Gastroesophageal sphincter (tissue), 4 donors: Measurements from ENCODE around the gene LRRC34. TPM values are rescaled to one million over a fixed set of nuclear protein-coding genes. Genes with fewer than 3 reads are reported as not detected.

Source experiments
- ATAC-seq: fragments of 150-250 bp; one replicate; pipeline ENCODE4 v1.9.1; 2016; ENCODE audit warnings: mild to moderate bottlenecking, moderate library complexity
- H3K27ac ChIP-seq, 4 donors: fragments of 200-600 bp; sonication (generic) in 3 of 4; 1 replicate in 3 of 4; 2 replicates in 1 of 4; pipeline ENCODE4 v1.5.1; 2016 to 2019
- H3K27me3 ChIP-seq: fragments of 200-600 bp; sonication (generic); one replicate; pipeline ENCODE4 v1.5.1; 2019
- H3K36me3 ChIP-seq, 2 donors: fragments of 200-600 bp; sonication (generic); one replicate each; pipeline ENCODE4 v1.5.1; 2019; ENCODE audit warnings: control low read depth in 1 of 2
- H3K4me1 ChIP-seq, 3 donors: fragments of 200-600 bp; sonication (generic); 1 replicate in 2 of 3; 2 replicates in 1 of 3; pipeline ENCODE4 v1.5.1; 2016 to 2019; ENCODE audit warnings: control low read depth in 2 of 3
- H3K4me3 ChIP-seq, 2 donors: fragments of 200-600 bp; sonication (generic); one replicate each; pipeline ENCODE4 v1.5.1; 2019; ENCODE audit warnings: mild to moderate bottlenecking in 1 of 2, moderate library complexity in 1 of 2
- H3K9me3 ChIP-seq, 3 donors: fragments of 200-600 bp; sonication (generic); one replicate each; pipeline ENCODE4 v1.5.1; 2017 to 2019; ENCODE audit warnings: control low read depth in 2 of 3
- CTCF ChIP-seq, 4 experiments: fragments of 200-600 bp in 2 of 4; fragments of 450-650 bp in 2 of 4; sonication (generic) in 1 of 4; IDR thresholded peaks; one replicate each; pipeline ENCODE4 v1.5.1; 2017 to 2019; ENCODE audit warnings: antibody characterized with exemption in 4 of 4, mild to moderate bottlenecking in 2 of 4, moderate library complexity in 2 of 4
- EP300 ChIP-seq: sonication (generic); formaldehyde crosslinking; IDR thresholded peaks from one replicate; pipeline ENCODE4 v1.6.1; 2017; ENCODE audit warnings: antibody characterized with exemption, mild to moderate bottlenecking
- POLR2A ChIP-seq, 2 donors: fragments of 450-650 bp; IDR thresholded peaks; one replicate each; pipeline ENCODE4 v1.6.1; 2017; ENCODE audit warnings: antibody characterized with exemption in 2 of 2, mild to moderate bottlenecking in 2 of 2, moderate library complexity in 1 of 2
- POLR2AphosphoS5 ChIP-seq: sonication (generic); formaldehyde crosslinking; IDR thresholded peaks from one replicate; pipeline ENCODE4 v1.6.1; 2017; ENCODE audit warnings: antibody characterized with exemption
- whole genome bisulfite sequencing, 2 donors: methylation state at CpG; one replicate each; pipeline ENCODE4 v1.1.5; 2018; ENCODE audit warnings: low coverage in 1 of 2; 5-methylcytosine and 5-hydroxymethylcytosine counted together
- total RNA-seq, 4 donors: library from RNA; depleted of rRNA; stranded (reverse); fragments of >200 nt; gene quantifications; one replicate each; pipeline ENCODE4 v1.1.0, GENCODE V29; 2016

The LRRC34 gene
- total RNA-seq, 4 donors from 2014 or later: 3.1 to 7.9 (median 5.9) TPM

- Histone ChIP-seq H3K4me1 (peaks cover 0 to 45% (median 11%) of the 10 kb centered on the region in 3 donors), H3K36me3 (peaks cover 0 to under 1% of the 10 kb centered on the region in 2 donors), H3K9me3 (no peaks in the 10 kb centered on the region), H3K27ac (no peak overlapping the region), H3K27me3 (no peaks in the 10 kb centered on the region), H3K4me3 (no peak overlapping the region)
- WGBS, 2 donors: 20 to 25% methylated on average over 2 of the region's 2 CpGs
- no peak for ATAC-seq
- no peak for TF ChIP-seq POLR2AphosphoS5
- TF ChIP-seq CTCF (IDR thresholded peaks at IDR 0.05): no peak
- no peak for TF ChIP-seq EP300
Observed at GRCh38 chr3:169809230-169809795, 3.4 kb downstream of the LRRC34 start.

- no peak overlapping the region for H3K4me3 ChIP-seq
- ATAC-seq: no peak
- WGBS, 2 donors: 94 to 98% methylated on average over 3 of the region's 3 CpGs
- H3K9me3 ChIP-seq: no peaks in the 10 kb centered on the region
- peaks cover 0 to 9% (median 0%) of the 10 kb centered on the region in 3 donors for H3K4me1 ChIP-seq
- no peaks in the 10 kb centered on the region for H3K27me3 ChIP-seq
- H3K36me3 ChIP-seq: peaks cover 0 to 25% of the 10 kb centered on the region in 2 donors
- TF ChIP-seq POLR2AphosphoS5 (no peak), CTCF (IDR thresholded peaks at IDR 0.05) (no peak), EP300 (no peak), POLR2A (IDR thresholded peaks at IDR 0.05) (no peak)
- H3K27ac ChIP-seq: no peak overlapping the region
Observed at GRCh38 chr3:169804681-169805080, 8.0 kb downstream of the LRRC34 start.

GRCh38 chr3:169792359-169792758 is 20.3 kb downstream of the LRRC34 start:
- Histone ChIP-seq H3K36me3 (peaks cover 0 to 52% of the 10 kb centered on the region in 2 donors), H3K9me3 (no peaks in the 10 kb centered on the region), H3K27me3 (no peaks in the 10 kb centered on the region), H3K4me1 (no peaks in the 10 kb centered on the region), H3K4me3 (no peak overlapping the region), H3K27ac (no peak overlapping the region)
- WGBS, 2 donors: 100% methylated on average over 1 of the region's 1 CpG
- TF ChIP-seq CTCF (IDR thresholded peaks at IDR 0.05) (no peak), EP300 (no peak), POLR2A (IDR thresholded peaks at IDR 0.05) (no peak), POLR2AphosphoS5 (no peak)
- no peak for ATAC-seq

- Histone ChIP-seq H3K9me3 (no peaks in the 10 kb centered on the region), H3K27me3 (no peaks in the 10 kb centered on the region), H3K4me3 (no peak overlapping the region), H3K27ac (no peak overlapping the region), H3K4me1 (no peaks in the 10 kb centered on the region), H3K36me3 (peaks cover 6 to 67% of the 10 kb centered on the region in 2 donors)
- 81 to 97% methylated on average over 3 of the region's 4 CpGs for WGBS, 2 donors
- TF ChIP-seq POLR2A (IDR thresholded peaks at IDR 0.05) (no peak), POLR2AphosphoS5 (no peak), EP300 (no peak), CTCF (IDR thresholded peaks at IDR 0.05) (no peak)
- no peak for ATAC-seq
Observed at GRCh38 chr3:169790687-169791429, 21.8 kb downstream of the LRRC34 start.

GRCh38 chr3:169790219-169790618 is 22.5 kb downstream of the LRRC34 start:
- Histone ChIP-seq H3K9me3 (no peaks in the 10 kb centered on the region), H3K4me3 (no peak overlapping the region), H3K36me3 (peaks cover 10 to 74% of the 10 kb centered on the region in 2 donors), H3K4me1 (no peaks in the 10 kb centered on the region), H3K27me3 (no peaks in the 10 kb centered on the region), H3K27ac (no peak overlapping the region)
- no peak for ATAC-seq
- TF ChIP-seq POLR2AphosphoS5 (no peak), EP300 (no peak), CTCF (IDR thresholded peaks at IDR 0.05) (no peak), POLR2A (IDR thresholded peaks at IDR 0.05) (no peak)
